OCI-LY1 (cell line): ENCODE results near the gene CDK5RAP3.
A peak's percentile ranks its signal among the peaks of the same experiment; 100 is the strongest.

Source experiments
- H2AFZ ChIP-seq: fragments of 200-600 bp; sonication (generic), shearing (Covaris generic); 2 replicates; pipeline ENCODE4 v1.6.0; 2014; ENCODE audit warnings: antibody characterized with exemption, mild to moderate bottlenecking, low read length
- H3F3A ChIP-seq: fragments of 200-600 bp; sonication (generic), shearing (Covaris generic); 2 replicates; pipeline ENCODE4 v1.6.0; 2014; ENCODE audit warnings: mild to moderate bottlenecking, antibody characterized with exemption, low read length, moderate library complexity; ENCODE audit not compliant: insufficient read depth
- H3K27ac ChIP-seq: fragments of 200-600 bp; sonication (generic); 2 replicates; pipeline ENCODE4 v1.5.1; 2014; ENCODE audit warnings: low read length, mixed run types, mild to moderate bottlenecking, low read depth; ENCODE audit not compliant: poor library complexity, severe bottlenecking
- H3K27me3 ChIP-seq: fragments of 200-600 bp; sonication (generic); 2 replicates; pipeline ENCODE4 v1.6.0; 2014; ENCODE audit warnings: antibody characterized with exemption, mild to moderate bottlenecking, low read length, moderate library complexity; ENCODE audit not compliant: insufficient read depth
- H3K36me3 ChIP-seq: fragments of 200-600 bp; sonication (generic); 2 replicates; pipeline ENCODE4 v1.6.1; 2014; ENCODE audit warnings: mild to moderate bottlenecking, antibody characterized with exemption, low read length, moderate library complexity, mixed read lengths; ENCODE audit not compliant: insufficient read depth
- H3K4me1 ChIP-seq: fragments of 200-600 bp; sonication (generic); 2 replicates; pipeline ENCODE4 v1.5.1; 2014; ENCODE audit warnings: mild to moderate bottlenecking, low read length, moderate library complexity; ENCODE audit not compliant: insufficient read depth, severe bottlenecking
- H3K4me2 ChIP-seq: fragments of 200-600 bp; sonication (generic), shearing (Covaris generic); 2 replicates; pipeline ENCODE4 v1.6.1; 2014; ENCODE audit warnings: low read length
- H3K4me3 ChIP-seq: fragments of 200-600 bp; sonication (generic); 2 replicates; pipeline ENCODE4 v1.5.1; 2014; ENCODE audit warnings: low read length, low read depth, mild to moderate bottlenecking, mixed read lengths; ENCODE audit not compliant: poor library complexity, severe bottlenecking
- H3K79me2 ChIP-seq: fragments of 200-600 bp; shearing (Covaris generic); 2 replicates; pipeline ENCODE4 v1.6.1; 2016; ENCODE audit warnings: mixed run types, low read length, mixed read lengths; ENCODE audit not compliant: insufficient read depth
- H3K9ac ChIP-seq: fragments of 200-600 bp; sonication (generic), shearing (Covaris generic); 2 replicates; pipeline ENCODE4 v1.6.1; 2014; ENCODE audit warnings: mild to moderate bottlenecking, low read length, mixed read lengths
- H3K9me2 ChIP-seq: fragments of 200-600 bp; sonication (generic), shearing (Covaris generic); 2 replicates; pipeline ENCODE4 v1.6.1; 2014; ENCODE audit warnings: low read depth, mild to moderate bottlenecking, low read length, mixed read lengths
- H3K9me3 ChIP-seq: fragments of 200-600 bp; shearing (Covaris generic); 2 replicates; pipeline ENCODE4 v1.6.1; 2014; ENCODE audit warnings: low read length, mixed read lengths
- H4K20me1 ChIP-seq: fragments of 200-600 bp; sonication (generic), shearing (Covaris generic); 2 replicates; pipeline ENCODE4 v1.6.0; 2016; ENCODE audit warnings: mild to moderate bottlenecking, low read length; ENCODE audit not compliant: insufficient read depth
- CTCF ChIP-seq: fragments of 200-600 bp; sonication (generic), shearing (Covaris generic); IDR thresholded peaks from 2 replicates; pipeline ENCODE4 v1.5.1; 2017; ENCODE audit warnings: mild to moderate bottlenecking, antibody characterized with exemption, low read length, moderate library complexity, mixed read lengths
- EZH2 ChIP-seq: fragments of 200-600 bp; sonication (generic), shearing (Covaris generic); IDR thresholded peaks from 2 replicates; pipeline ENCODE4 v1.8.0; 2017; ENCODE audit warnings: borderline replicate concordance, mixed run types, mild to moderate bottlenecking, antibody characterized with exemption, low read length, moderate library complexity, mixed read lengths

CDK5RAP3 gene

DNA sequence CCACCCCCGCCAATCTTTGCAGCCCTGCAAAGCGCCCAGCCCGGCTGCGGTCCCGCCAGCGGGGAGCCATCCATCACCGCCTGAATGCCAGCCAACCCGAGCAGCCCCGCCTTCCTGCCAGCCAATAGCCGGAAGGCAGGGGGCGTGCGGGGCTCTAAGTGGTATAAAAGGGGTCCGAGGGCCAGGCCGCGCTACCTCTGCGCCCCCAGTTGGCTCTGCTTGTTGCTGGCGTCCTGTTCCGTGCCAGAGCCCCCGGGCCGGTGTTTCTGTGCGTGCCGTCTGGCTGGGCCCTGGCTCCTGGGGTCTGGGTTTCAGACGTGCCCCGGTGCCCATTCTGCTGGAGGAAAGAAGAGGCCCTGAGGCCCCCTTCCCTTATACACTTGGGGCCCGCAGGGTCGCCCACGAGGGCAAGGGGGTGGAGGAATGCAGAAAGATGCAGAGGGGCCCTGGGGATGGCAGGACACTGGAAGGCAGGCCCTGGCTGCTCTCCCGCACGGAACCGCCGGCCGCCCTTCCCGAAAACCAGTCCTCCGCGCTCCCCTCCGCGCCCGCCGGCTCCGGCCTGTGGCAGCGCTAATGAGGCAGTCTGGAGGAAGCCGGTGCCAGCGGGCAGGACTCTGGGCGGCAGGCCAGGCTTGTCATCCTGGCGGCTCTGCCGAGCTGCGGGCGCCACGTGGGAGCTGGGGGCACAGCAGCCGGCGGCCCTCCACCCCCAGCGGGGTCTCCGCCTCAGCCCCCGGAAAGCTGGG lies 52.7 kb downstream of the CDK5RAP3 start:
- no peaks in the 10 kb centered on the region for H3K27me3 ChIP-seq
- no peaks in the 10 kb centered on the region for H3K79me2 ChIP-seq
- H3K27ac ChIP-seq, result no peak overlapping the region
- no peaks in the 10 kb centered on the region for H3K9me3 ChIP-seq
- H3K36me3 ChIP-seq, result no peaks in the 10 kb centered on the region
- peak overlapping the region; percentile 84 for H3K4me2 ChIP-seq
- peak overlapping the region; percentile 8; the same call in 1 of the 2 replicates for H3K9ac ChIP-seq
- no peak for TF ChIP-seq EZH2
- no peaks in the 10 kb centered on the region for H3K9me2 ChIP-seq
- H3K4me3 ChIP-seq, result peak overlapping the region; percentile 62
- peaks cover 26% of the 10 kb centered on the region for H3K4me1 ChIP-seq
- H2AFZ ChIP-seq, result no peak overlapping the region
- H4K20me1 ChIP-seq, result no peaks in the 10 kb centered on the region
- no peaks in the 10 kb centered on the region for H3F3A ChIP-seq

DNA sequence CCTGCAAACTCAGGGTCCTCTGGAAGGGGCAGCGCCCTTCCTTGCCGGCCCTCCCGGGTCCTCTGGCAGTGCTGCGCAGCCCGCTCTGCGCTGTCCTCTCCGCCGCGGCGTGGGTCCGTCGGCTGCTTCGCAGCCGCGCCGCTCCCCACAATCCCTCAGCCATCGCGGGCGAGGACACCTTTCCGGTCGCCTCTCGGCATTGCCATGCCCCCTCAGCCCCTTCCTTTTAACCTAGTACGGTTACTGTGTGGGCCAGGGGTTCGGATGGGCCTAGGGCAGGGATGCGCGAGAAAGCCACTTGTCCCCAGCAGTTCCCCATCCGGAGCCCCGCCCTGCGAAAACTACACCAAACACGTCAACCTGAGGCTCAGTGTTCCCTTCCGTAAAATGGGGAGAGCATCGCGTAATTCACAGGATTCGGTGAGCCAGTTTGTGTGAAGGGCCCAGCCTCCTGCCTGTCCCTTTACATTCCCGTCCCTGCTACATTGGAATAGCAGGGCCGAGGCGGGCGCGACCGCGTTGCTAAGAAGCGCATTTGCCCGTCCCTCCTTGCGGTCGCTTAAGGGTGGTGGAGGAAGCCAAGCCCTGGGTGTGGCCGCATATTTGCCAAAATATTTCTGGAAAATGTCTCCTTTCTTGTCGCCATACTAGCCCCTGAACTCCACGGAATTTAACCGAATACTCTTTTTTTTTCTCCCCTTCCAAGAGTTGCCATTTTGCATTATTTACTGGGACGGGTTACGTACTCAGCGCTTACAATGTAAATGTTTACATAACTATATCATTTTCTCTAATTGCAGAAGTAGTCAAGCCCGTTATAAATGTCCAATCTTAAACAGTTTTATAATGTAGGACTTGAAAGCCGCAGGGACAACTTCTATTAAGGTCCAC lies 53.5 kb downstream of the CDK5RAP3 start:
- Histone ChIP-seq H3K4me1 (peaks cover 26% of the 10 kb centered on the region), H3K4me3 (peak overlapping the region; percentile 62), H3F3A (no peaks in the 10 kb centered on the region), H3K79me2 (no peaks in the 10 kb centered on the region), H3K9me3 (no peaks in the 10 kb centered on the region), H2AFZ (no peak overlapping the region), H3K9ac (peak overlapping the region; percentile 8; the same call in 1 of the 2 replicates), H3K4me2 (peak overlapping the region; percentile 84), H4K20me1 (no peaks in the 10 kb centered on the region), H3K36me3 (no peaks in the 10 kb centered on the region), H3K9me2 (no peaks in the 10 kb centered on the region), H3K27ac (no peak overlapping the region), H3K27me3 (no peaks in the 10 kb centered on the region)
- TF ChIP-seq CTCF, result no peak
- no peak for TF ChIP-seq EZH2

- no peaks in the 10 kb centered on the region for H3K9me2 ChIP-seq
- H3K4me1 ChIP-seq, result peaks cover 26% of the 10 kb centered on the region
- H2AFZ ChIP-seq, result no peak overlapping the region
- no peaks in the 10 kb centered on the region for H3K79me2 ChIP-seq
- H3K4me3 ChIP-seq, result peak overlapping the region; percentile 62
- peak overlapping the region; percentile 36; the same call in 1 of the 2 replicates for H3K9ac ChIP-seq
- no peaks in the 10 kb centered on the region for H3K27me3 ChIP-seq
- no peaks in the 10 kb centered on the region for H3F3A ChIP-seq
- H3K4me2 ChIP-seq, result peak overlapping the region; percentile 84
- no peaks in the 10 kb centered on the region for H3K9me3 ChIP-seq
- TF ChIP-seq CTCF, result peak; percentile 75
- TF ChIP-seq EZH2, result no peak
- no peak overlapping the region for H3K27ac ChIP-seq
- H4K20me1 ChIP-seq, result no peaks in the 10 kb centered on the region
- H3K36me3 ChIP-seq, result no peaks in the 10 kb centered on the region
Measured at GRCh38 chr17:48025040-48025903, 54.4 kb downstream of the CDK5RAP3 start.
